Measurements from ENCODE around the gene LRP11. TPM values are rescaled to one million over a fixed set of nuclear protein-coding genes. Genes with fewer than 3 reads are reported as not detected.
"Not testable (repeated sequence)": the region's sequence is repeated elsewhere in the genome, so short reads cannot be mapped to it uniquely, and the experiment has no call there.

The LRP11 gene
- total and polyA plus RNA-seq, 2 donors (not counting 1 experiment from before 2014, with no cell fraction given), result 58.4 to 89.5 TPM

GRCh38 chr6:149913085-149913484 is 48.9 kb upstream of the LRP11 start:
- H3K9ac ChIP-seq (ENCODE audit: insufficient read depth, low read length), result no peak overlapping the region
- no peaks in the 10 kb centered on the region for H3K36me3 ChIP-seq (ENCODE audit: control insufficient read depth, insufficient read depth, low read length)
- H3K79me2 ChIP-seq (ENCODE audit: control insufficient read depth, insufficient read depth, low read length), result no peaks in the 10 kb centered on the region
- DNase-seq (ENCODE audit: low read depth in 2 of 2), result no peak
- no peak overlapping the region for H2AFZ ChIP-seq (ENCODE audit: low read length)
- no peaks in the 10 kb centered on the region for H3K4me1 ChIP-seq (ENCODE audit: control insufficient read depth, extremely low read depth, insufficient read depth, low read length)
- no peaks in the 10 kb centered on the region for H4K20me1 ChIP-seq (ENCODE audit: control insufficient read depth, extremely low read depth, insufficient read depth, low read length)
- no peak overlapping the region for H3K4me2 ChIP-seq (ENCODE audit: extremely low read depth, insufficient read depth, low read length)
- H3K4me3 ChIP-seq (replicated peaks in 1 of 4; ENCODE audit: control extremely low read depth in 1 of 4, insufficient read depth in 1 of 4, low read depth in 3 of 4, low read length in 4 of 4), result no peak overlapping the region
- no peaks in the 10 kb centered on the region for H3K27me3 ChIP-seq (ENCODE audit: control insufficient read depth, insufficient read depth, low read length)
- no peaks in the 10 kb centered on the region for H3K9me3 ChIP-seq (ENCODE audit: control insufficient read depth, insufficient read depth, low read depth, low read length)
- no peak overlapping the region for H3K27ac ChIP-seq (ENCODE audit: insufficient read depth, low read length)
- no peak for TF ChIP-seq EZH2 (IDR thresholded peaks at IDR 0.05; ENCODE audit: low read length, missing control alignments)
- TF ChIP-seq, protein P1, sequence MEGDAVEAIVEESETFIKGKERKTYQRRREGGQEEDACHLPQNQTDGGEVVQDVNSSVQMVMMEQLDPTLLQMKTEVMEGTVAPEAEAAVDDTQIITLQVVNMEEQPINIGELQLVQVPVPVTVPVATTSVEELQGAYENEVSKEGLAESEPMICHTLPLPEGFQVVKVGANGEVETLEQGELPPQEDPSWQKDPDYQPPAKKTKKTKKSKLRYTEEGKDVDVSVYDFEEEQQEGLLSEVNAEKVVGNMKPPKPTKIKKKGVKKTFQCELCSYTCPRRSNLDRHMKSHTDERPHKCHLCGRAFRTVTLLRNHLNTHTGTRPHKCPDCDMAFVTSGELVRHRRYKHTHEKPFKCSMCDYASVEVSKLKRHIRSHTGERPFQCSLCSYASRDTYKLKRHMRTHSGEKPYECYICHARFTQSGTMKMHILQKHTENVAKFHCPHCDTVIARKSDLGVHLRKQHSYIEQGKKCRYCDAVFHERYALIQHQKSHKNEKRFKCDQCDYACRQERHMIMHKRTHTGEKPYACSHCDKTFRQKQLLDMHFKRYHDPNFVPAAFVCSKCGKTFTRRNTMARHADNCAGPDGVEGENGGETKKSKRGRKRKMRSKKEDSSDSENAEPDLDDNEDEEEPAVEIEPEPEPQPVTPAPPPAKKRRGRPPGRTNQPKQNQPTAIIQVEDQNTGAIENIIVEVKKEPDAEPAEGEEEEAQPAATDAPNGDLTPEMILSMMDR (conservative IDR thresholded peaks at IDR 0.05 in 1 of 2, IDR thresholded peaks at IDR 0.05 in 1 of 2; ENCODE audit: low read depth in 1 of 2, low read length in 2 of 2), result no peak

DNA sequence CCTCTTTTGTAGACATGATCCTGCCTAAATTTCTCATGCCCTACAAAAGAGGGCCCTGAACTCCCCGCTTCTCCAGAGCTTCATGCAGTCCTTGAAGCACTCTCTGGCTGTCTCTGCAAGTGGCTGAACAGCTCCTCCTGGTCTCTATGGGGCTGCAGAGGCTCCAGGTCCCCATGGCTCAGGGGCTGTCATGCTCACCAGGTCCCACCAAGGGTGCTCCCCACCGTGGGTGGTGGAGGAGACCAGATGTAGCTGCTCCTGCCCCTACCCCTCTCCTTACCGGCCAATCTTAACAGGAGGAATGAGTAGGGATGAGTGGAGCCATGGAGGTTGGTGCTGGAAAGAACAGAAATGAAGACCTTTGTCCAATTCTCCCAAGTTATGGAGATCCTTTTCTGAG is 48.5 kb upstream of the LRP11 start:
- H3K9me3 ChIP-seq (ENCODE audit: control insufficient read depth, insufficient read depth, low read depth, low read length); DNase-seq (ENCODE audit: low read depth in 2 of 2); H4K20me1 ChIP-seq (ENCODE audit: control insufficient read depth, extremely low read depth, insufficient read depth, low read length); H3K36me3 ChIP-seq (ENCODE audit: control insufficient read depth, insufficient read depth, low read length); H3K4me3 ChIP-seq (replicated peaks in 1 of 4; ENCODE audit: control extremely low read depth in 1 of 4, insufficient read depth in 1 of 4, low read depth in 3 of 4, low read length in 4 of 4); H3K79me2 ChIP-seq (ENCODE audit: control insufficient read depth, insufficient read depth, low read length); H3K27ac ChIP-seq (ENCODE audit: insufficient read depth, low read length); H3K9ac ChIP-seq (ENCODE audit: insufficient read depth, low read length); H3K27me3 ChIP-seq (ENCODE audit: control insufficient read depth, insufficient read depth, low read length); H2AFZ ChIP-seq (ENCODE audit: low read length); H3K4me2 ChIP-seq (ENCODE audit: extremely low read depth, insufficient read depth, low read length); H3K4me1 ChIP-seq (ENCODE audit: control insufficient read depth, extremely low read depth, insufficient read depth, low read length): not testable (repeated sequence)

DNA sequence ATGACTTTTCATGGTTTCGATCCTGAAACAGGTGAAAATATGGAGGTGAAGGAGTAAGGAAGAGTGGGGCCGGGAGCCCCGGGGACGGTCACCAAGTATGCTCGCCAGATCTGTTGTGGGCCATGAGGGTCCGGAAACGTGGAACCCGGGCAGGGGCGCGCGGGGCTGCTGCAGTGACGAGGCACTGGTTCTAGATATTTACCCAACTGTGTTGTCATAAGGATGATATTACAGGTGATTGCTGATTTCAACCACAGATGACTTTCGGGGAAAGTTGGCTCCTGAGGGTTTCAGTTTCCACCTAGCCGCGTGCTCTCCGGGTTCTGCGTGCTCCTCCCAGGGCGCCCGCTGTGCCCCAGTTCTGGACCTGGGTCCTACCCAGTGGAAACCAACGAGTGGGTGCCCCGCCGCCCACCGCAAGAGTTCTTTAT is 46.6 kb upstream of the LRP11 start:
- no peak for TF ChIP-seq EZH2 (IDR thresholded peaks at IDR 0.05; ENCODE audit: low read length, missing control alignments)
- TF ChIP-seq, protein P1 (conservative IDR thresholded peaks at IDR 0.05 in 1 of 2, IDR thresholded peaks at IDR 0.05 in 1 of 2; ENCODE audit: low read depth in 1 of 2, low read length in 2 of 2), result no peak
- no peak for DNase-seq (ENCODE audit: low read depth in 2 of 2)
- Histone ChIP-seq H3K27ac (ENCODE audit: insufficient read depth, low read length) (no peak overlapping the region), H3K9ac (ENCODE audit: insufficient read depth, low read length) (no peak overlapping the region), H4K20me1 (ENCODE audit: control insufficient read depth, extremely low read depth, insufficient read depth, low read length) (no peaks in the 10 kb centered on the region), H3K36me3 (ENCODE audit: control insufficient read depth, insufficient read depth, low read length) (no peaks in the 10 kb centered on the region), H3K79me2 (ENCODE audit: control insufficient read depth, insufficient read depth, low read length) (no peaks in the 10 kb centered on the region), H2AFZ (ENCODE audit: low read length) (no peak overlapping the region), H3K27me3 (ENCODE audit: control insufficient read depth, insufficient read depth, low read length) (no peaks in the 10 kb centered on the region), H3K4me1 (ENCODE audit: control insufficient read depth, extremely low read depth, insufficient read depth, low read length) (no peaks in the 10 kb centered on the region), H3K4me2 (ENCODE audit: extremely low read depth, insufficient read depth, low read length) (no peak overlapping the region), H3K4me3 (replicated peaks in 1 of 4; ENCODE audit: control extremely low read depth in 1 of 4, insufficient read depth in 1 of 4, low read depth in 3 of 4, low read length in 4 of 4) (no peak overlapping the region), H3K9me3 (ENCODE audit: control insufficient read depth, insufficient read depth, low read depth, low read length) (no peaks in the 10 kb centered on the region)

All from fibroblast of lung (primary cell).